H1 (cell line): Measurements from ENCODE around the gene VSIG10. TPM values are rescaled to one million over a fixed set of nuclear protein-coding genes. Genes with fewer than 3 reads are reported as not detected.

ENCODE experiments used
- ATF3 ChIP-seq: IDR thresholded peaks from 2 replicates; pipeline ENCODE4 v1.6.1; 2011; ENCODE audit warnings: low read depth, mild to moderate bottlenecking, low read length; ENCODE audit not compliant: insufficient read depth
- BACH1 ChIP-seq: IDR thresholded peaks from 2 replicates; pipeline ENCODE4 v1.6.1; 2012; ENCODE audit warnings: low read length, improper control_type of control experiment
- CEBPB ChIP-seq: IDR thresholded peaks from 2 replicates; pipeline ENCODE4 v1.6.1; 2012; ENCODE audit warnings: low read depth, low read length
- EP300 ChIP-seq, 2 experiments: IDR thresholded peaks; 1 replicate in 1 of 2; 2 replicates in 1 of 2; pipeline ENCODE4 v1.6.1; 2011 to 2012; ENCODE audit warnings: low read depth in 2 of 2, low read length in 2 of 2, mild to moderate bottlenecking in 2 of 2, borderline replicate concordance in 1 of 2, inconsistent platforms in 1 of 2, moderate library complexity in 1 of 2
- GABPA ChIP-seq: IDR thresholded peaks from 2 replicates; pipeline ENCODE4 v1.6.1; 2011; ENCODE audit warnings: mild to moderate bottlenecking, low read length, moderate library complexity, borderline replicate concordance; ENCODE audit not compliant: insufficient read depth
- KDM4A ChIP-seq: IDR thresholded peaks from one replicate; pipeline ENCODE4 v1.7.1; 2012; ENCODE audit warnings: low read depth, mild to moderate bottlenecking, moderate library complexity, low read length, inconsistent platforms; ENCODE audit not compliant: severe bottlenecking
- POLR2A ChIP-seq, 2 experiments: IDR thresholded peaks; 1 replicate in 1 of 2; 2 replicates in 1 of 2; pipeline ENCODE4 v1.6.1; 2011; ENCODE audit warnings: low read depth in 2 of 2, low read length in 2 of 2, mild to moderate bottlenecking in 2 of 2; ENCODE audit errors: control extremely low read depth in 1 of 2
- POLR2AphosphoS5 ChIP-seq: IDR thresholded peaks from 2 replicates; pipeline ENCODE4 v1.6.1; 2011; ENCODE audit warnings: low read depth, low read length
- SRF ChIP-seq: IDR thresholded peaks from 2 replicates; pipeline ENCODE4 v1.6.1; 2011; ENCODE audit warnings: mild to moderate bottlenecking, low read depth, low read length, moderate library complexity
- polyA plus RNA-seq, 7 experiments: library from polyadenylated mRNA; depleted of rRNA in 3 of 7; stranded (reverse) in 5 of 7; unstranded in 2 of 7; fragments of >200 nt in 5 of 7; fragments of 200-250 nt in 2 of 7; gene quantifications; 1 replicate in 5 of 7; 2 replicates in 1 of 7; 4 replicates in 1 of 7; pipeline versions ENCODE4 v1.2.1 to v1.2.3, GENCODE V29; 2011 to 2013; ENCODE audit warnings: missing spikeins in 2 of 7, mixed read lengths in 2 of 7
- total RNA-seq: library from RNA; stranded (reverse); fragmentation: NEBNext Ultra II Directional; extraction: Animal tissue kit (Norgen Biotek cat#: 25700); gene quantifications from 2 replicates; pipeline ENCODE4 v1.2.1, GENCODE V29; 2021
- TF ChIP-seq, protein P1 (sequence below): fragments of 300-600 bp; sonication (generic); IDR thresholded peaks from 2 replicates; pipeline ENCODE4 v1.7.1; 2012; ENCODE audit warnings: low read length, moderate library complexity, mild to moderate bottlenecking, inconsistent platforms; ENCODE audit not compliant: insufficient replicate concordance
- TF ChIP-seq, protein P2 (sequence below): IDR thresholded peaks from 2 replicates; pipeline ENCODE4 v1.6.1; 2011; ENCODE audit warnings: low read length, improper control_type of control experiment

Gene VSIG10
- total and polyA plus RNA-seq, 2 of the 8 experiments (the other 6 are each of a cell fraction or from before 2014, with no cell fraction given): 34.4 to 93.6 TPM

DNA sequence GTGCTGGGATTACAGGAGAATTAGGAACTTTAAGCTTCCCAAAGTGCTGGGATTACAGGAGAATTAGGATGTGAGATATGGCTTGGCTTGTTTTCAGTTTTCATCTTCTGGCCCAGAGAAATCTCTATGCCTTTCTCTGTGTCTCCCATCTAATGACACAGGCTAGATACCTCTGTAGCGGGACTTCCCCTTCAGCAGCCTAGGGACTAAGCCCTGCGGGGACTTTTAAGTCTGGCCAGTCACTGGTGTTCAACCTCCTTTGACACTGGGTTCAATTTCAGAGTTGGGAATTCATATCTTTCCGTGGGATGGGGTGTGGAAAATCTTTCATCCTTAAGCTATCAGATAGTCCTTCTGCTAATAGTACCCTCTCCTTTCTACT, 81.1 kb downstream of the VSIG10 start (continued):
- TF ChIP-seq, protein P1, sequence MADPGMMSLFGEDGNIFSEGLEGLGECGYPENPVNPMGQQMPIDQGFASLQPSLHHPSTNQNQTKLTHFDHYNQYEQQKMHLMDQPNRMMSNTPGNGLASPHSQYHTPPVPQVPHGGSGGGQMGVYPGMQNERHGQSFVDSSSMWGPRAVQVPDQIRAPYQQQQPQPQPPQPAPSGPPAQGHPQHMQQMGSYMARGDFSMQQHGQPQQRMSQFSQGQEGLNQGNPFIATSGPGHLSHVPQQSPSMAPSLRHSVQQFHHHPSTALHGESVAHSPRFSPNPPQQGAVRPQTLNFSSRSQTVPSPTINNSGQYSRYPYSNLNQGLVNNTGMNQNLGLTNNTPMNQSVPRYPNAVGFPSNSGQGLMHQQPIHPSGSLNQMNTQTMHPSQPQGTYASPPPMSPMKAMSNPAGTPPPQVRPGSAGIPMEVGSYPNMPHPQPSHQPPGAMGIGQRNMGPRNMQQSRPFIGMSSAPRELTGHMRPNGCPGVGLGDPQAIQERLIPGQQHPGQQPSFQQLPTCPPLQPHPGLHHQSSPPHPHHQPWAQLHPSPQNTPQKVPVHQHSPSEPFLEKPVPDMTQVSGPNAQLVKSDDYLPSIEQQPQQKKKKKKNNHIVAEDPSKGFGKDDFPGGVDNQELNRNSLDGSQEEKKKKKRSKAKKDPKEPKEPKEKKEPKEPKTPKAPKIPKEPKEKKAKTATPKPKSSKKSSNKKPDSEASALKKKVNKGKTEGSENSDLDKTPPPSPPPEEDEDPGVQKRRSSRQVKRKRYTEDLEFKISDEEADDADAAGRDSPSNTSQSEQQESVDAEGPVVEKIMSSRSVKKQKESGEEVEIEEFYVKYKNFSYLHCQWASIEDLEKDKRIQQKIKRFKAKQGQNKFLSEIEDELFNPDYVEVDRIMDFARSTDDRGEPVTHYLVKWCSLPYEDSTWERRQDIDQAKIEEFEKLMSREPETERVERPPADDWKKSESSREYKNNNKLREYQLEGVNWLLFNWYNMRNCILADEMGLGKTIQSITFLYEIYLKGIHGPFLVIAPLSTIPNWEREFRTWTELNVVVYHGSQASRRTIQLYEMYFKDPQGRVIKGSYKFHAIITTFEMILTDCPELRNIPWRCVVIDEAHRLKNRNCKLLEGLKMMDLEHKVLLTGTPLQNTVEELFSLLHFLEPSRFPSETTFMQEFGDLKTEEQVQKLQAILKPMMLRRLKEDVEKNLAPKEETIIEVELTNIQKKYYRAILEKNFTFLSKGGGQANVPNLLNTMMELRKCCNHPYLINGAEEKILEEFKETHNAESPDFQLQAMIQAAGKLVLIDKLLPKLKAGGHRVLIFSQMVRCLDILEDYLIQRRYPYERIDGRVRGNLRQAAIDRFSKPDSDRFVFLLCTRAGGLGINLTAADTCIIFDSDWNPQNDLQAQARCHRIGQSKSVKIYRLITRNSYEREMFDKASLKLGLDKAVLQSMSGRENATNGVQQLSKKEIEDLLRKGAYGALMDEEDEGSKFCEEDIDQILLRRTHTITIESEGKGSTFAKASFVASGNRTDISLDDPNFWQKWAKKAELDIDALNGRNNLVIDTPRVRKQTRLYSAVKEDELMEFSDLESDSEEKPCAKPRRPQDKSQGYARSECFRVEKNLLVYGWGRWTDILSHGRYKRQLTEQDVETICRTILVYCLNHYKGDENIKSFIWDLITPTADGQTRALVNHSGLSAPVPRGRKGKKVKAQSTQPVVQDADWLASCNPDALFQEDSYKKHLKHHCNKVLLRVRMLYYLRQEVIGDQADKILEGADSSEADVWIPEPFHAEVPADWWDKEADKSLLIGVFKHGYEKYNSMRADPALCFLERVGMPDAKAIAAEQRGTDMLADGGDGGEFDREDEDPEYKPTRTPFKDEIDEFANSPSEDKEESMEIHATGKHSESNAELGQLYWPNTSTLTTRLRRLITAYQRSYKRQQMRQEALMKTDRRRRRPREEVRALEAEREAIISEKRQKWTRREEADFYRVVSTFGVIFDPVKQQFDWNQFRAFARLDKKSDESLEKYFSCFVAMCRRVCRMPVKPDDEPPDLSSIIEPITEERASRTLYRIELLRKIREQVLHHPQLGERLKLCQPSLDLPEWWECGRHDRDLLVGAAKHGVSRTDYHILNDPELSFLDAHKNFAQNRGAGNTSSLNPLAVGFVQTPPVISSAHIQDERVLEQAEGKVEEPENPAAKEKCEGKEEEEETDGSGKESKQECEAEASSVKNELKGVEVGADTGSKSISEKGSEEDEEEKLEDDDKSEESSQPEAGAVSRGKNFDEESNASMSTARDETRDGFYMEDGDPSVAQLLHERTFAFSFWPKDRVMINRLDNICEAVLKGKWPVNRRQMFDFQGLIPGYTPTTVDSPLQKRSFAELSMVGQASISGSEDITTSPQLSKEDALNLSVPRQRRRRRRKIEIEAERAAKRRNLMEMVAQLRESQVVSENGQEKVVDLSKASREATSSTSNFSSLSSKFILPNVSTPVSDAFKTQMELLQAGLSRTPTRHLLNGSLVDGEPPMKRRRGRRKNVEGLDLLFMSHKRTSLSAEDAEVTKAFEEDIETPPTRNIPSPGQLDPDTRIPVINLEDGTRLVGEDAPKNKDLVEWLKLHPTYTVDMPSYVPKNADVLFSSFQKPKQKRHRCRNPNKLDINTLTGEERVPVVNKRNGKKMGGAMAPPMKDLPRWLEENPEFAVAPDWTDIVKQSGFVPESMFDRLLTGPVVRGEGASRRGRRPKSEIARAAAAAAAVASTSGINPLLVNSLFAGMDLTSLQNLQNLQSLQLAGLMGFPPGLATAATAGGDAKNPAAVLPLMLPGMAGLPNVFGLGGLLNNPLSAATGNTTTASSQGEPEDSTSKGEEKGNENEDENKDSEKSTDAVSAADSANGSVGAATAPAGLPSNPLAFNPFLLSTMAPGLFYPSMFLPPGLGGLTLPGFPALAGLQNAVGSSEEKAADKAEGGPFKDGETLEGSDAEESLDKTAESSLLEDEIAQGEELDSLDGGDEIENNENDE: no peak
- TF ChIP-seq KDM4A (no peak), POLR2A (IDR thresholded peaks at IDR 0.05; ENCODE audit: control extremely low read depth in 1 of 2, low read depth in 2 of 2, low read length in 2 of 2) (no peak), SRF (no peak), ATF3 (no peak), POLR2AphosphoS5 (no peak), CEBPB (no peak), GABPA (no peak), EP300 (IDR thresholded peaks at IDR 0.05; ENCODE audit: borderline replicate concordance in 1 of 2, low read depth in 2 of 2, low read length in 2 of 2) (no peak), BACH1 (no peak)
- TF ChIP-seq, protein P2, sequence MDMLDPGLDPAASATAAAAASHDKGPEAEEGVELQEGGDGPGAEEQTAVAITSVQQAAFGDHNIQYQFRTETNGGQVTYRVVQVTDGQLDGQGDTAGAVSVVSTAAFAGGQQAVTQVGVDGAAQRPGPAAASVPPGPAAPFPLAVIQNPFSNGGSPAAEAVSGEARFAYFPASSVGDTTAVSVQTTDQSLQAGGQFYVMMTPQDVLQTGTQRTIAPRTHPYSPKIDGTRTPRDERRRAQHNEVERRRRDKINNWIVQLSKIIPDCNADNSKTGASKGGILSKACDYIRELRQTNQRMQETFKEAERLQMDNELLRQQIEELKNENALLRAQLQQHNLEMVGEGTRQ: no peak
